ENCODE data around the gene CD2AP. TPM values are rescaled to one million over a fixed set of nuclear protein-coding genes. Genes with fewer than 3 reads are reported as not detected.
"Not testable (repeated sequence)": the region's sequence is repeated elsewhere in the genome, so short reads cannot be mapped to it uniquely, and the experiment has no call there.

CD2AP gene
- total RNA-seq, 3 donors from 2014 or later, result 21.3 to 60.7 (median 34.4) TPM

- Histone ChIP-seq H3K4me1 (no peaks in the 10 kb centered on the region), H3K27me3 (no peaks in the 10 kb centered on the region), H3K9me3 (no peaks in the 10 kb centered on the region), H3K4me3 (no peak overlapping the region), H3K36me3 (no peaks in the 10 kb centered on the region), H3K27ac (no peak overlapping the region)
- TF ChIP-seq CTCF (IDR thresholded peaks at IDR 0.05) (no peak), POLR2AphosphoS5 (IDR thresholded peaks at IDR 0.05) (no peak), POLR2A (IDR thresholded peaks at IDR 0.05) (no peak)
- intact Hi-C loops (cut with DNase I; ENCODE audit: low total_unique reads), result no loop called here
- DNase-seq (ENCODE audit: low spot score in 2 of 2), result no peak
Observed at GRCh38 chr6:47633141-47633540, 155.6 kb downstream of the CD2AP start.

- no peak overlapping the region for H3K4me3 ChIP-seq
- no peaks in the 10 kb centered on the region for H3K9me3 ChIP-seq
- DNase-seq (ENCODE audit: low spot score in 2 of 2), result no peak
- H3K4me1 ChIP-seq, result no peaks in the 10 kb centered on the region
- TF ChIP-seq POLR2A (IDR thresholded peaks at IDR 0.05) (no peak), POLR2AphosphoS5 (IDR thresholded peaks at IDR 0.05) (no peak), CTCF (IDR thresholded peaks at IDR 0.05) (no peak)
- intact Hi-C loops (cut with DNase I; ENCODE audit: low total_unique reads), result no loop called here
- no peaks in the 10 kb centered on the region for H3K27me3 ChIP-seq
- H3K36me3 ChIP-seq, result no peaks in the 10 kb centered on the region
- H3K27ac ChIP-seq, result no peak overlapping the region
Observed at GRCh38 chr6:47634210-47635047, 156.8 kb downstream of the CD2AP start.

GRCh38 chr6:47646689-47647088, 169.1 kb downstream of the CD2AP start:
- H3K27me3 ChIP-seq, result no peaks in the 10 kb centered on the region
- no peaks in the 10 kb centered on the region for H3K36me3 ChIP-seq
- no peaks in the 10 kb centered on the region for H3K4me1 ChIP-seq
- no peak overlapping the region for H3K4me3 ChIP-seq
- no peaks in the 10 kb centered on the region for H3K9me3 ChIP-seq
- no peak overlapping the region for H3K27ac ChIP-seq
- no peak for DNase-seq (ENCODE audit: low spot score in 2 of 2)
- TF ChIP-seq POLR2AphosphoS5 (IDR thresholded peaks at IDR 0.05), result no peak
- no peak for TF ChIP-seq POLR2A (IDR thresholded peaks at IDR 0.05)
- no peak for TF ChIP-seq CTCF (IDR thresholded peaks at IDR 0.05)
- intact Hi-C loops (cut with DNase I; ENCODE audit: low total_unique reads), result no loop called here

- H3K27me3 ChIP-seq, result no peaks in the 10 kb centered on the region
- H3K27ac ChIP-seq, result no peak overlapping the region
- no peak overlapping the region for H3K4me3 ChIP-seq
- H3K4me1 ChIP-seq, result no peaks in the 10 kb centered on the region
- no peaks in the 10 kb centered on the region for H3K9me3 ChIP-seq
- intact Hi-C loops (cut with DNase I; ENCODE audit: low total_unique reads), result no loop called here
- TF ChIP-seq CTCF (IDR thresholded peaks at IDR 0.05), result no peak
- no peak for TF ChIP-seq POLR2A (IDR thresholded peaks at IDR 0.05)
- no peak for TF ChIP-seq POLR2AphosphoS5 (IDR thresholded peaks at IDR 0.05)
- DNase-seq (ENCODE audit: low spot score in 2 of 2), result no peak
- no peaks in the 10 kb centered on the region for H3K36me3 ChIP-seq
Observed at GRCh38 chr6:47647188-47647587, 169.6 kb downstream of the CD2AP start.

- intact Hi-C loops (cut with DNase I; ENCODE audit: low total_unique reads); H3K27me3 ChIP-seq; DNase-seq (ENCODE audit: low spot score in 2 of 2); H3K9me3 ChIP-seq; H3K27ac ChIP-seq; H3K36me3 ChIP-seq; H3K4me3 ChIP-seq; H3K4me1 ChIP-seq: not testable (repeated sequence)
Observed at GRCh38 chr6:47647626-47648025, 170.0 kb downstream of the CD2AP start.

Data from breast epithelium (tissue), 4 donors.